Spleen (tissue), 11 donors: Measurements from ENCODE around the gene ABLIM2. TPM values are rescaled to one million over a fixed set of nuclear protein-coding genes. Genes with fewer than 3 reads are reported as not detected.

Experiments
- DNase-seq: peaks from one replicate; pipeline ENCODE4 v3.0.0-alpha.2; 2020
- H3K27ac ChIP-seq, 8 donors: fragments of 200-600 bp; sonication (generic) in 7 of 8; 1 replicate in 4 of 8; 2 replicates in 4 of 8; pipeline versions ENCODE4 v1.5.0 to v1.8.0; 2016 to 2021; ENCODE audit warnings: inconsistent platforms in 4 of 8, mild to moderate bottlenecking in 4 of 8, moderate library complexity in 1 of 8
- H3K27me3 ChIP-seq, 7 donors: fragments of 200-600 bp; sonication (generic) in 6 of 7; replicated peaks in 1 of 7; 1 replicate in 4 of 7; 2 replicates in 3 of 7; pipeline versions ENCODE4 v1.5.0 to v1.8.0; 2016 to 2021; ENCODE audit warnings: inconsistent platforms in 3 of 7, mild to moderate bottlenecking in 1 of 7
- H3K36me3 ChIP-seq, 6 donors: fragments of 200-600 bp; sonication (generic) in 5 of 6; 1 replicate in 4 of 6; 2 replicates in 2 of 6; pipeline versions ENCODE4 v1.5.0 to v1.8.0; 2016 to 2021; ENCODE audit warnings: inconsistent platforms in 2 of 6
- H3K4me1 ChIP-seq, 6 donors: fragments of 200-600 bp; sonication (generic) in 5 of 6; 1 replicate in 3 of 6; 2 replicates in 3 of 6; pipeline versions ENCODE4 v1.5.0 to v1.8.0; 2016 to 2021; ENCODE audit warnings: inconsistent platforms in 3 of 6
- H3K4me3 ChIP-seq, 8 donors: fragments of 200-600 bp; sonication (generic) in 7 of 8; 1 replicate in 4 of 8; 2 replicates in 4 of 8; pipeline versions ENCODE4 v1.5.0 to v1.8.0; 2016 to 2021; ENCODE audit warnings: inconsistent platforms in 4 of 8, mild to moderate bottlenecking in 4 of 8, moderate library complexity in 2 of 8
- H3K9me3 ChIP-seq, 8 donors: fragments of 200-600 bp; sonication (generic) in 7 of 8; 1 replicate in 4 of 8; 2 replicates in 4 of 8; pipeline versions ENCODE4 v1.5.0 to v1.8.0; 2016 to 2021; ENCODE audit warnings: inconsistent platforms in 4 of 8
- CTCF ChIP-seq, 11 experiments: fragments of 200-600 bp in 7 of 11; fragments of 450-650 bp in 4 of 11; sonication (generic) in 4 of 11; IDR thresholded peaks in 8 of 11; conservative IDR thresholded peaks in 3 of 11; 1 replicate in 7 of 11; 2 replicates in 4 of 11; pipeline versions ENCODE4 v1.4.0 to v1.8.0; 2016 to 2021; ENCODE audit warnings: antibody characterized with exemption in 11 of 11, inconsistent platforms in 4 of 11, mild to moderate bottlenecking in 1 of 11
- POLR2A ChIP-seq, 3 donors: fragments of 450-650 bp; IDR thresholded peaks; one replicate each; pipeline ENCODE4 v1.5.1; 2017; ENCODE audit warnings: antibody characterized with exemption in 3 of 3, mild to moderate bottlenecking in 1 of 3
- POLR2AphosphoS5 ChIP-seq, 3 donors: sonication (generic); formaldehyde crosslinking; IDR thresholded peaks; one replicate each; pipeline ENCODE4 v1.5.1; 2017; ENCODE audit warnings: antibody characterized with exemption in 3 of 3
- whole genome bisulfite sequencing, 5 donors: extraction: QIAGEN DNeasy Blood & Tissue Kit in 3 of 5; methylation state at CpG; one replicate each; pipeline versions ENCODE4 v1.1.5 to v1.1.7; 2013 to 2018; 5-methylcytosine and 5-hydroxymethylcytosine counted together
- intact Hi-C: fragments of 100-400 bp; cut with DNase I; formaldehyde crosslinking; loops from one replicate; pipeline ENCODE4 v1.15.0; 2023; ENCODE audit warnings: low total_unique reads
- polyA plus RNA-seq, 3 donors: library from polyadenylated mRNA; stranded (reverse); fragments of 200-250 nt; gene quantifications; one replicate each; pipeline ENCODE4 v1.2.1, GENCODE V29; 2013
- total RNA-seq, 7 donors: library from RNA; depleted of rRNA in 3 of 7; stranded (reverse); fragments of >200 nt in 3 of 7; fragmentation: NEBNext Ultra II Directional in 4 of 7; extraction: Animal tissue kit (Norgen Biotek cat#: 25700) in 4 of 7; gene quantifications; one replicate each; pipeline versions ENCODE4 v1.1.0 to v1.2.1, GENCODE V29; 2016 to 2021
- donor health status: healthy with polysubstance abuse.
- donor health status: DM: no; HTN: no; CAD: no; lungs with moderate emphysema.
- donor health status: DM: no; HTN: no; CAD: no.
- donor health status: Bipolar disorder and iron deficiency.
- donor health status: healthy.
- donor health status: DM: no; HTN: no; CAD: no.
- donor health status: DM: yes; HTN: yes; CAD: no.

ABLIM2 gene
- total and polyA plus RNA-seq, 10 donors, result 11.8 to 127 (median 62.8) TPM

- intact Hi-C loops, result no loop called here
- Histone ChIP-seq H3K36me3 (peaks cover 0 to 84% (median 4%) of the 10 kb centered on the region in 6 donors), H3K27ac (no peak overlapping the region), H3K4me3 (no peak overlapping the region), H3K4me1 (peaks cover 0 to 39% (median 19%) of the 10 kb centered on the region in 6 donors), H3K27me3 (no peaks in the 10 kb centered on the region), H3K9me3 (no peaks in the 10 kb centered on the region)
- WGBS, 5 donors, result 68 to 89% (median 83%) methylated on average over 16 to 21 of the region's 21 CpGs
- TF ChIP-seq POLR2AphosphoS5 (IDR thresholded peaks at IDR 0.05), result peak in 1 of 3 donors; percentile 16
- TF ChIP-seq CTCF (IDR thresholded peaks at IDR 0.05 in 8 of 11, conservative IDR thresholded peaks at IDR 0.05 in 3 of 11), result no peak
- no peak for TF ChIP-seq POLR2A (IDR thresholded peaks at IDR 0.05)
- DNase-seq, result no peak
Measured at GRCh38 chr4:8083086-8083825, 75.4 kb downstream of the ABLIM2 start.

GRCh38 chr4:8082517-8083055 lies 76.0 kb downstream of the ABLIM2 start:
- no peak overlapping the region for H3K4me3 ChIP-seq
- DNase-seq, result no peak
- H3K27ac ChIP-seq, result no peak overlapping the region
- H3K27me3 ChIP-seq, result no peaks in the 10 kb centered on the region
- TF ChIP-seq POLR2A (IDR thresholded peaks at IDR 0.05), result no peak
- TF ChIP-seq CTCF (IDR thresholded peaks at IDR 0.05 in 8 of 11, conservative IDR thresholded peaks at IDR 0.05 in 3 of 11), result no peak
- TF ChIP-seq POLR2AphosphoS5 (IDR thresholded peaks at IDR 0.05), result no peak
- 51 to 57% (median 53%) methylated on average over 10 of the region's 10 CpGs for WGBS, 5 donors
- intact Hi-C loops, result no loop called here
- peaks cover 0 to 41% (median 21%) of the 10 kb centered on the region in 6 donors for H3K4me1 ChIP-seq
- H3K36me3 ChIP-seq, result peaks cover 0 to 85% (median 5%) of the 10 kb centered on the region in 6 donors
- no peaks in the 10 kb centered on the region for H3K9me3 ChIP-seq

GRCh38 chr4:8081621-8082516 lies 76.7 kb downstream of the ABLIM2 start:
- Histone ChIP-seq H3K4me1 (peaks cover 0 to 36% (median 21%) of the 10 kb centered on the region in 6 donors), H3K36me3 (peaks cover 0 to 85% (median 10%) of the 10 kb centered on the region in 6 donors), H3K4me3 (no peak overlapping the region), H3K9me3 (no peaks in the 10 kb centered on the region), H3K27me3 (no peaks in the 10 kb centered on the region), H3K27ac (peak overlapping the region in 1 of 8 donors; percentile 27)
- 82 to 89% (median 85%) methylated on average over 29 of the region's 29 CpGs for WGBS, 5 donors
- intact Hi-C loops, result no loop called here
- no peak for DNase-seq
- TF ChIP-seq CTCF (IDR thresholded peaks at IDR 0.05 in 8 of 11, conservative IDR thresholded peaks at IDR 0.05 in 3 of 11) (no peak), POLR2A (IDR thresholded peaks at IDR 0.05) (no peak), POLR2AphosphoS5 (IDR thresholded peaks at IDR 0.05) (peak in 1 of 3 donors; percentile 18)
